Measurements from ENCODE around the gene CEP128.
"Not testable (repeated sequence)": the region's sequence is repeated elsewhere in the genome, so short reads cannot be mapped to it uniquely, and the experiment has no call there.

CEP128 gene

DNA sequence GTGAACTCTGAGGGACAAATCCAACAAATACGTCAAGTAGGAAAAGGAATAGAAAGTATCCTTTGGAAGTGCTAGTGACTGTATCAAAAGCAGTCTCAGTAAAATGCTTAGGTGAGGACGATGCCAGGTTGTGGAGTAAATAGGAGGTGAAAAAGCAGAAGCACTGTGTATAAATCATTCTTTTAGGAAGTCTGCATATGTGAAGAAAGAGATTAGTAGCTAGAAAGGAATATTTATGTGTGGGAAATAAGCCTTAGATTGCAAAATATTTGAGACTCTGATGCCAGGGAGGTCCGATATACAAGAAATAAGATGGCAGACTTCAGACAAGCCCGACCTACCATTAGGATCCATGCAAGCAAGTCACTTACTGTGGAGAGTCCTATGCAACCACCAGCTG, 7.9 kb downstream of the CEP128 start:
- Mint-ChIP-seq H3K27ac (no peak overlapping the region), H3K4me1 (ENCODE audit: low read depth) (peaks cover 24% of the 10 kb centered on the region), H3K9me3 (ENCODE audit: low read depth) (no peaks in the 10 kb centered on the region), H3K27me3 (no peaks in the 10 kb centered on the region), H3K4me3 (no peak overlapping the region), H3K36me3 (peaks cover 22% of the 10 kb centered on the region)

DNA sequence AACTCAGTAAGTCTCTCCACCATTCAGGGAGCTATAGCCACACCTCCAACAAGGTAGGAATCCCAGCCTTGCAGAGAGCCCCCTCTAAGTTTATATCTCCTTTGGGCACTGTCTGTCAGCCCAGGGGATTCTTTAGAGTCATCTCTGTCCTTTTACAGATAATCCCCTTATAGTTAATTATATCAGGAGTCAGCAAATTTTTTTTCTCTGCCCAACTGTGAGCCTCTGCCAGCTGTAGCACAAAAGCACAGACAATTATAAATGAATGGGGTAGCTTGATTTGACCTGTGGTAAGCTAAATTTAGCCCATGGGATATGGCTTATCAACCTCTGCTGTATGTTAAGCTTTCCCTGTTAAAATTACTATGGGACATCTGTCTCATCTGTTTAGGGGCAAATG, 8.3 kb downstream of the CEP128 start:
- H3K9me3 Mint-ChIP-seq (ENCODE audit: low read depth), result no peaks in the 10 kb centered on the region
- H3K4me3 Mint-ChIP-seq, result no peak overlapping the region
- H3K4me1 Mint-ChIP-seq (ENCODE audit: low read depth), result peaks cover 24% of the 10 kb centered on the region
- peaks cover 26% of the 10 kb centered on the region for H3K36me3 Mint-ChIP-seq
- H3K27ac Mint-ChIP-seq, result no peak overlapping the region
- H3K27me3 Mint-ChIP-seq, result no peaks in the 10 kb centered on the region

DNA sequence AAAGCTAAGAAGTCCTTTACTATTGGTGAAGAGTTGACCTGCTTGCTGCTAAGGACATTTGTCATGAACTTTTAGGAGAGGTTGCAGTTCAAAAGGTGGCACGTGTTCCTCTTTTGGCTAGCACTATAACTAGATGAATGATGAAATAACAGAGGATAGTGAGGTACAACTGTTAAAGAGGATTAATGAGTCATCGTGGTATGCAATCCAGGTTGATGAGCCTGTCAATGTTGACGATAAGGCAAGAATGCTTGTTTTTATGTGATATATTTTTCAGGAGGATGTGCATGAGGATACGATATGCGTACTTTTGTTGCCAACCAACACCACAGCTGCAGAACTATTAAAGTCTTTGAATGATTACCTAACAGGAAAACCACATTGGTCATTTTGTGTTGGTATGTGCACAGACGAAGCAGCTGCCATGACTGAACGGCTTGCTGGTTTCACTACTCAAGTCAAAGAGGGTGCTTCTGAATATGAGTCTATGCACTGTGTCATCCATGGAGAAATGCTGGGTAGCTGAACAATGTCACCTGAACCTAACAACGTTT, 10.6 kb downstream of the CEP128 start:
- H3K9me3 Mint-ChIP-seq (ENCODE audit: low read depth), result no peaks in the 10 kb centered on the region
- H3K27ac Mint-ChIP-seq, result peak overlapping the region; percentile 83
- no peaks in the 10 kb centered on the region for H3K27me3 Mint-ChIP-seq
- peak overlapping the region; percentile 72 for H3K4me3 Mint-ChIP-seq
- peaks cover 24% of the 10 kb centered on the region for H3K4me1 Mint-ChIP-seq (ENCODE audit: low read depth)
- peaks cover 27% of the 10 kb centered on the region for H3K36me3 Mint-ChIP-seq

DNA sequence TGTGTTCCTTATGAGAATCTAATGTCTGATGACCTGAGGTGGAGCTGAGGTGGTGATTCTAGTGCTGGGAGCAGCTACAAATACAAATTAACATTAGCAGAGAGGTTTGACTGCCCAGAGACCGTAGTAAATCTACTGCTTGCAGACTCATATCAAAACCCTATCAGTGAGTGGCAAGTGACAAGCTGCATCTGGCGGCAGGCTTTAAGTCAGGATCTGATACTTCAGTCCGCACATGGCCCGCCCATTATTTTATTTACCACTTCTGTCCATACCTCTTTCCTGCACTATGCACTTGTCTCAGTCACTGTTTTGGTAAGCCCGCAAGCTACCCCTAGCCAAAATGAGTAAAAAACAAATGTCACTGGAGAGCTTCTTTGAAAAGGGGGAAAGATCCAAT, 11.4 kb downstream of the CEP128 start:
- H3K27ac Mint-ChIP-seq, result peak overlapping the region; percentile 50
- H3K27me3 Mint-ChIP-seq, result no peaks in the 10 kb centered on the region
- H3K4me3 Mint-ChIP-seq, result no peak overlapping the region
- H3K9me3 Mint-ChIP-seq (ENCODE audit: low read depth), result no peaks in the 10 kb centered on the region
- peaks cover 24% of the 10 kb centered on the region for H3K4me1 Mint-ChIP-seq (ENCODE audit: low read depth)
- H3K36me3 Mint-ChIP-seq, result peaks cover 28% of the 10 kb centered on the region

DNA sequence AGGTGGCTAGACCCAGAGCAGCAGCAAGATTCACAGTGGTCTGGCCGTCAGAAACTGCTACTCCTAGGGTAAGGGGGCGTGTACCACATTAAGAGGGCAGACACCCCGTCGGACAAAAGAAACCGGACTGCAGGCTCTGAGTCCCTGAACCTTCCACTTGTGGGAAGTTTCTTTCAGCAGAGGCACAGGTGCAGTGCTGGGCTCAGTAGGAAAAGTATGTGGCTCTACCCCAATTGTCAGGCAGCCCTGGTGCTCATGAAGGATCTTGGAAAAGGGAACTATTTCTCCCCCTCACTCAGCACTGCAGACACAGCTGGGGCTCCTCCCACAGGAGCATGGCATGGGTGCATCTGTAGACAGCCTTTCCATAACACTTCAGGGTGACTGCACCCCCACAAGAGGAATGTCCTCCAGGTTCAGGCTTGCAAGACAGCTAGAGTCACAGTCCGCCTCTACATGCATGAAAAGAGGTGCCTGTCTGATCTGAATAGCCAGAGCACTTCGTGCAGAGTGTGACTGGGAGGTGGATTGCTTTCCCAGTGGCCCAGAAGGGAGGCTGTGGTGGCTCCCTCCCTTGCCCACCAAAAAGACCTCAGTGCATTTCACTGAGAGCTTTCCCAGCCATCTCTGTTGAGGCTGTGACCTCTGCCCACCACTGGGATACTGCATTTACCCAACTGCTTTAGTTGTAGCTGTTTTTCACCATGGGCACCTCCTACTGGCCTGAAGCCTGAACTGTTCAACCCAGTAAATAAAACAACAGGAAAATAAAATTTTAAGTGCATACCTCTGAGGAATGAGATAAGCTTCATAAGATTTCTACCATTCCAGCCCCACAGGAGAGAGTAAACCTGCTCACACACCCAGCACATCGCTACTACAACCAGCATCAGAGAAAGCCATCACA, 14.2 kb downstream of the CEP128 start:
- Mint-ChIP-seq H3K36me3 (peaks cover 29% of the 10 kb centered on the region), H3K27me3 (no peaks in the 10 kb centered on the region), H3K4me1 (ENCODE audit: low read depth) (peaks cover 20% of the 10 kb centered on the region), H3K9me3 (ENCODE audit: low read depth) (no peaks in the 10 kb centered on the region), H3K27ac (no peak overlapping the region), H3K4me3 (no peak overlapping the region)

DNA sequence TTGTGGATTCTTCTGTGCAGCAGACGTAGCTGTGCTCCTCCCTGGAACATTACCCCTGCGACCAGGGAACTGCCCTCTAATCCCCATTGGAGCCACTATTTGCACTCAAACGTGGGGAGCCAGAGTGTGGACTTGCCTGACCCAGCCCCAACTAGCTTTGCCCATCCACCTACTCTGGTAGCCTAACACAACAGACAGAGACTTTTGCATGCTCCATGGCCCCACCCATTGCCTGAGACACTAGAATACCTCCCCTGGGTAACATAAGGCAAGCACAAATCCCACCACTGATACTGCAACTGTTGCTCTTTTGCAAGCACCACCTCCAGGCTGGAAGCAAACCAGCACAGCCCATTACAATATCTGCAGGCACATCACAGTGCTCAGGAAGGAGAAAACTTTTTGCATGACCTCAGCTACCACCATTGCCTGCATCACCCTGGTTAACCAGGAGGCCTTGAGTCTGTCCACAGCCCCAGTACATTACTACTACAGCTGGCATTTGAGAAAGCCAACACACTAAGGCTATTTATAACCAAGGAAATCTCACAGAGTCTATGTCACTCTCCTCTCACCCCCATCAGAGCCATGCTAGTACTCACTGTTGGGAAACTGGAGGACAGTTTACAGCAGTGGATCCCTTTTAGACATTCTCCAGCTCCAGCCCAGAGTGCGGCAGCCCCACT, 15.0 kb downstream of the CEP128 start:
- H3K27ac Mint-ChIP-seq, result no peak overlapping the region
- peaks cover 17% of the 10 kb centered on the region for H3K4me1 Mint-ChIP-seq (ENCODE audit: low read depth)
- H3K27me3 Mint-ChIP-seq, result no peaks in the 10 kb centered on the region
- H3K4me3 Mint-ChIP-seq, result no peak overlapping the region
- H3K36me3 Mint-ChIP-seq, result peaks cover 29% of the 10 kb centered on the region
- H3K9me3 Mint-ChIP-seq (ENCODE audit: low read depth), result no peaks in the 10 kb centered on the region

DNA sequence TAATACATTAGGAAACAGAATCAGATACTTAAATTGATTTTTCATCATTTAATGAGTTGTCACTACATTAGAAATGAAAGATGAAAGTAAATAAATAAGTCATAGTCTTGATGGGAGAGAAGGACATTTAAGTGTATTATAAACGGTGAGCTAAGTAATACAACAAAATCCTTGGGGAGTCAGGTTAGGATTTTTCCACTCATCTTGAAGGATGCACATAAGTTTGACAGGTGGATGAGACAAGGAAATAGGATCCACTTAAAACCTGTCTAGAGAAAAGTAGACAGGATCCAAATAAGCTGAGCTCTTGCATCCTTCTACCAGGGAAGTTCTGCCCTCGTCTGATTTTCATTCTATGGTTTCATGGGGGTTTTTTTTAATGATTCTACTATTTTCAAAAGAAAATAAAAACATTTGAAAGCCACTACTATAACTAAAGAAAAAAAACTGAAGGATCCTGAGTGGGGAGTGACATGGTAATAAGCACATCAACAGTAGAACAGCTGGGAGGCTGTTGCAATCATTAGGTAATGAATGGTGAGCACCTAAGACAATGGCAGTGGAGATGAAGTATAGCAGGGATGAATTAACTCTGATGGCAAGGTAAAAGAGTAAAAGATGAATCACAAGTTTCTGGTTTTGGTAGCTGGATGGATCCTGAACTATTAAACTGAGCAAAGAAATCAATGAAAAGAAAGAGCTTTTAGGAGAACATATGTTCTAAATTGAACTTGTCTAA, 17.0 kb downstream of the CEP128 start:
- Mint-ChIP-seq H3K4me1 (ENCODE audit: low read depth) (no peaks in the 10 kb centered on the region), H3K9me3 (ENCODE audit: low read depth) (no peaks in the 10 kb centered on the region), H3K36me3 (peaks cover 24% of the 10 kb centered on the region), H3K27ac (no peak overlapping the region), H3K4me3 (no peak overlapping the region), H3K27me3 (no peaks in the 10 kb centered on the region)

DNA sequence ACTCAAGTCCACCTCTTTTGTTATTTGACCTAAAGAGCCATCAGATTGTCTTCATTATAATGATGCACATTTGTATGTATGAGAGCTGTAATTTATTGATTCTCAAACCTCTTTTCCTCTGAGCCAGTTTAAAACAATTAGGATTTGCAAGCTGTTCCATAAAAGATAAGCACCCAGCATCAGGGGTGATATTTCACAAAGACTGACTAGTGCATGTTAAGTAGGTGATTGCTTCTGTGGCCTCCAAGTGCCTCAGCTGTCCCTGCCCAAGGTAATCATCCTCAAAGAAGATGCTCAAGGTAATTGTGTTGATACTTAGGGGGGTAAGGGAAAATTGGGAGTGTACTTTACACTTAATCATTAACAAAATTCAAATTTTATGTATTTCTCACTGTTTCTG, 18.2 kb downstream of the CEP128 start:
- Mint-ChIP-seq H3K9me3 (ENCODE audit: low read depth) (no peaks in the 10 kb centered on the region), H3K4me1 (ENCODE audit: low read depth) (no peaks in the 10 kb centered on the region), H3K27me3 (no peaks in the 10 kb centered on the region), H3K36me3 (peaks cover 12% of the 10 kb centered on the region), H3K4me3 (no peak overlapping the region), H3K27ac (no peak overlapping the region)

DNA sequence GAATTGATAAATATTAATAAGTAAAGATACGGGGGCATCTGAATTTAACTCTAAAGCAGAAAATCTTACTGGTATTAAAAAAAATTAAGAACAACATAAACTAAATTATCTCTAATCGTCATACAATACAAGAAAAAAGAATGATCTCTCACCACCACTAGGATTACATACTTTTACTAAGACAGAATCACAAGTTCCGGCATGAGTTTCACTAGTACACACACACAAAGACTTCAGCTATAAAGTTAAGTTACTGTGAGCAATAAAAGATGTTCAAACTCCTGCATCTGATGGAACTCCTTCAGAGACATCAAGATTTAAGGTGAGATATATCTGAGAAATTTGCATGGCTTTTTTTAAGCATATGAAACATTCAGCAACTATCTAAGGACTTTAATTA, 21.9 kb downstream of the CEP128 start:
- H3K4me3 Mint-ChIP-seq, result no peak overlapping the region
- H3K9me3 Mint-ChIP-seq (ENCODE audit: low read depth), result no peaks in the 10 kb centered on the region
- no peaks in the 10 kb centered on the region for H3K27me3 Mint-ChIP-seq
- H3K36me3 Mint-ChIP-seq, result peaks cover 21% of the 10 kb centered on the region
- no peaks in the 10 kb centered on the region for H3K4me1 Mint-ChIP-seq (ENCODE audit: low read depth)
- H3K27ac Mint-ChIP-seq, result no peak overlapping the region

DNA sequence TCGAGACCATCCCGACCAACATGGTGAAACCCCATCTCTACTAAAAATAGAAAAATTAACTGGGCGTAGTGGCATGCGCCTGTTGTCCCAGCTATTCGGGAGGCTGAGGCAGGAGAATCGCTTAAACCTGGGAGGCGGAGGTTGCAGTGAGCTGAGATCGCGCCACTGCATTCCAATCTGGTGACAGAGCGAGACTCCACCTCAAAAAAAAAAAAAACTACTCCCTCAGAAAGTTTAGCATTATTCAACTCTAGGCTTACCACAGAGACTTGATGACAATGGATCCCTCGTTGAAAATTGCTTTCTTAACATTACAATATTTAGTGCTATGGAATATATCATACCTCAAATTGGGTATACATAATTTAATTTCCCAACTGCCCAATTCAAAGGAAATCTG, 29.5 kb downstream of the CEP128 start:
- H3K36me3 Mint-ChIP-seq, result peaks cover 23% of the 10 kb centered on the region
- H3K27ac Mint-ChIP-seq; H3K27me3 Mint-ChIP-seq; H3K4me1 Mint-ChIP-seq (ENCODE audit: low read depth); H3K9me3 Mint-ChIP-seq (ENCODE audit: low read depth); H3K4me3 Mint-ChIP-seq: not testable (repeated sequence)

DNA sequence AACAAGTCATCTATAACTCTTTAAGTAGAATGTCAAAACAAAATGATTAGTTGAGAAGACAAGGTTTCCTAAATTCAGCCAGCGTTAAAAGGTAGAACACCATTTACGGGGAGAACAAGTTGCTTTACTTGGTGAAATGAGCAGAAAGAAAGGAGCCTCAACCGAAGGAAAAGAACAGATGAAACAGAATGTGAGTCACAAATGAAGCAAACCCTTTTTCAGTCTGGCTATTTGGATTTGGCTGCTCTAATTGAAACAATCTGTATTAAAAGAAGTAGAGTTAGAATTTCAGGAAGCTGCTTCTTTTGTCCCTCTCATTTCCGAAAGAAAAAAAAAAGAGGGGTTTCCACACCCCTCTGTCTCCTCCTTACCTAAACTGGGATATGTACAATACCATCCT, 34.6 kb downstream of the CEP128 start:
- Mint-ChIP-seq H3K4me3 (no peak overlapping the region), H3K27ac (no peak overlapping the region), H3K4me1 (ENCODE audit: low read depth) (no peaks in the 10 kb centered on the region), H3K27me3 (no peaks in the 10 kb centered on the region), H3K9me3 (ENCODE audit: low read depth) (no peaks in the 10 kb centered on the region), H3K36me3 (peaks cover 17% of the 10 kb centered on the region)

DNA sequence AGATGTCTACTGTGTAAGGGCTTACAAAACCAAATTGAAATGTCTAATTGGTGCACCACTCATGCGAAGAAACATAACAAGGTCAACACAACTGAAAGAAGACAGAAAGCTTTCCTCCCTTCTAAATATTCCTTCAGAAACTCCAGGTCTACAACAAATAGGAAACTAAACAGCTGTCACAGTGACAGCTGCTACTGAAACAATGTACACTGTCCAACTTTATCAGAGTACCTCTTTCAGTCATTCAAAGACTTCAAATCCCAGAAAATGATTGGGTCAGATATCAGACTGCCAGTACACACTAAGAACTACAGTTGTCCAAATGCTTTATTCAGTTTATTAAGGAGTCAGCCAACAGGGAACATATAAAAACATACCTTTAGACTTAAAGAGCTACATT, 35.2 kb downstream of the CEP128 start:
- no peak overlapping the region for H3K4me3 Mint-ChIP-seq
- no peaks in the 10 kb centered on the region for H3K9me3 Mint-ChIP-seq (ENCODE audit: low read depth)
- H3K36me3 Mint-ChIP-seq, result peaks cover 21% of the 10 kb centered on the region
- H3K27me3 Mint-ChIP-seq, result no peaks in the 10 kb centered on the region
- H3K27ac Mint-ChIP-seq, result no peak overlapping the region
- no peaks in the 10 kb centered on the region for H3K4me1 Mint-ChIP-seq (ENCODE audit: low read depth)

DNA sequence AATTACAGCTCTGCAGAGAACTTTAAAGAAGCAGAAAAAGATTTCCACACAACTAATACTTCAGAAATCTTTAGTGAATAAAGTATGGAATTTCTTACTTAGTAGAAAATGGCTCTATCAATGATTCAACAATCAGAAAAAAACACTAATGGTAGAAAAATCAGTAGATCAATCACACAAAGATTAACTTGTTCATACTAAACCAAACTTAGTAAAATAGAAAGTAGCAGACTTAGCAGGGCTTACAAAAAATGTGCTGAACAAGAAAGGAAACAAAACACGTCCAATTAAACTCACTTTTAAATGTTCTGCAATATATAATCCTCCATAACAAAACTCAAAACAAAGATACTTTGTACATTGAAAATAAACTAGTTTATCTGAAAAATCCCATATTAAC, 38.9 kb downstream of the CEP128 start:
- peaks cover 22% of the 10 kb centered on the region for H3K36me3 Mint-ChIP-seq
- H3K4me3 Mint-ChIP-seq, result no peak overlapping the region
- no peaks in the 10 kb centered on the region for H3K4me1 Mint-ChIP-seq (ENCODE audit: low read depth)
- H3K27ac Mint-ChIP-seq, result no peak overlapping the region
- no peaks in the 10 kb centered on the region for H3K27me3 Mint-ChIP-seq
- no peaks in the 10 kb centered on the region for H3K9me3 Mint-ChIP-seq (ENCODE audit: low read depth)

DNA sequence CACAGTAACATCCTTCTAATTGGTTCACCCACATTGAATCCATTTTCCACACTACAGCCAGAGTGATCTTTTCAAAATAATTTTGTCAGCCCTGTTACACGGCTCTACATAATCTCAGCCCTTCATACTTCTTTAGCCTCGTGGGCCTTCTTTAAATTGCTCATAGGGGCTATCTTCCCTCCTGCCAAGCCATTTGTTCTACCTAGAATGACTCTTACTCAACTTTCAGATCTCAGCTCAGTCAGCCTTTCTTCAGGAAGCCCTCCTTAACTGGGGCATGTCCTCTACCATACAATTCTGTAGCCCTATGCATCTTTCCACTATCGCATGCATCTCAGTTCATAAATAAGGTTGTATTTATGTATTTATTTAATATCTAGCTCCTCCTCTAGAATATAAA, 39.7 kb downstream of the CEP128 start:
- Mint-ChIP-seq H3K27me3 (no peaks in the 10 kb centered on the region), H3K36me3 (peaks cover 28% of the 10 kb centered on the region), H3K4me1 (ENCODE audit: low read depth) (no peaks in the 10 kb centered on the region), H3K27ac (no peak overlapping the region), H3K9me3 (ENCODE audit: low read depth) (no peaks in the 10 kb centered on the region), H3K4me3 (no peak overlapping the region)

DNA sequence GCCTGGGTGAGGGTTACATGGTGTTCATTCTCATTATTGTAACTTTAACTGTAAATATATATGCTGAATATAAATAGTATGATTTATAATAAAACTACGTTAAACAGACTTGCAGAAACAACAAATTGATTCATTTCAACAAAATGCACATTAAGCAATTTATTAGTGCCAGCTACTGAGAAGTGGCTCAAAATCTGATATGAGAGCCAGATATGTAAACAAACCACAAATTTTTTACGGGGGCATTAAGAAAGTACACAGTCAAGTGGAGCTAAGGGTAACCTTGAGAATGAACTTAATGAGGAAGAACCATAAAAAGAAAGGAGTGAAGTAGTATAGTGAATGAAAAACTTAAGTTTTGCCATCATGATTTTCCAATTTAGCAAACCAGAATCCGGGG, 40.3 kb downstream of the CEP128 start:
- no peak overlapping the region for H3K4me3 Mint-ChIP-seq
- H3K36me3 Mint-ChIP-seq, result peaks cover 24% of the 10 kb centered on the region
- no peaks in the 10 kb centered on the region for H3K9me3 Mint-ChIP-seq (ENCODE audit: low read depth)
- no peaks in the 10 kb centered on the region for H3K27me3 Mint-ChIP-seq
- no peak overlapping the region for H3K27ac Mint-ChIP-seq
- H3K4me1 Mint-ChIP-seq (ENCODE audit: low read depth), result no peaks in the 10 kb centered on the region
